DOHH2 (cell line): ENCODE data around the gene CNDP1.

Experiments used
- CTCF ChIP-seq: fragments of 200-600 bp; sonication (generic); IDR thresholded peaks from one replicate; pipeline ENCODE4 v1.5.1; 2014; ENCODE audit warnings: antibody characterized with exemption, mild to moderate bottlenecking, low read depth, low read length; ENCODE audit not compliant: poor library complexity, severe bottlenecking
- EZH2phosphoT487 ChIP-seq: fragments of 200-600 bp; sonication (generic); IDR thresholded peaks from 2 replicates; pipeline ENCODE4 v1.6.1; 2017; ENCODE audit warnings: borderline replicate concordance, mild to moderate bottlenecking, antibody characterized with exemption, low read length, moderate library complexity, mixed read lengths

- no peak for TF ChIP-seq CTCF
- no peak for TF ChIP-seq EZH2phosphoT487
Observed at GRCh38 chr18:74635224-74635975, 101.1 kb downstream of the CNDP1 start.
